GM18511 (cell line): ENCODE results near the gene ZSCAN16.

Experiments
- ATAC-seq: cut with Tn5 transposase; IDR thresholded peaks from one replicate; pipeline ENCODE4 v1.9.1; 2021; ENCODE audit warnings: mild to moderate bottlenecking, moderate library complexity; ENCODE audit not compliant: unreplicated experiment

Gene ZSCAN16

DNA sequence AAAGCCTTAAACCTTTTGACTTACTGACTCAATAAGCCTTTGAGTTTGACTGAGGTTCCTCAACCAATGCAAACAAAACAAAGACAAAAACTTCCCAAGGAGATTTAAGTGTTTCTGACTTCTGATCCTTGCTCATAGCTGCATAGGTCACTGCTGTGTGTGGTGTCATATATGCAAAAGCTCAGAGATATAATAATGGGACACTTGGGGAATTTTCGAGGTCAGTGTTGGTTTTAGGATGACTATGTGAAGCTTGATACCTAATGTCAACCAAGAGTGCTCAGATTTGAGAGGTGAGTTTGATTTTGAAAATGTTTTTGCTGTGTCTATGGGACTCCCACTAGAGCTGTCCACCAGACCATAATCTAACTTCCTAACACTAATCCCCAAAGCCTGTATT, 43.5 kb downstream of the ZSCAN16 start:
- no peak for ATAC-seq

DNA sequence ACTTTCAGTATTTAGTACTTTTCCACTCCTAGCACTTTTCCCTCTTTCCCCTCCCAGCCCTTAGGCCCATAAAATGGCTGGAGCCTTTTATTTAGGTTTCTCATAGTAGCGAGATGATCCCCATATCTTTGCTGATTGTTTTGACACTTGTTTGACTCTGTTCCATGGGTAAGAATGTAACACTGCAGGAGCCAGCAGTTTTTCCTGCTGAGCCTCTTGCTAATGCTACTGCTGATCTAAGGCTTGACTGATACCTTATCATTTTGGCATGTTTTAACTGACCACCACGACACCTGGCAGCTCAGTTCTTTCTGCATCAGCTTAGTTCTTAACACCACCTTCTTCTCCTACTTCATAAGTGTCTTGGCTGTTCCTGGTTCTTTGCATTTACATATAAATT, 46.9 kb downstream of the ZSCAN16 start:
- ATAC-seq = no peak

DNA sequence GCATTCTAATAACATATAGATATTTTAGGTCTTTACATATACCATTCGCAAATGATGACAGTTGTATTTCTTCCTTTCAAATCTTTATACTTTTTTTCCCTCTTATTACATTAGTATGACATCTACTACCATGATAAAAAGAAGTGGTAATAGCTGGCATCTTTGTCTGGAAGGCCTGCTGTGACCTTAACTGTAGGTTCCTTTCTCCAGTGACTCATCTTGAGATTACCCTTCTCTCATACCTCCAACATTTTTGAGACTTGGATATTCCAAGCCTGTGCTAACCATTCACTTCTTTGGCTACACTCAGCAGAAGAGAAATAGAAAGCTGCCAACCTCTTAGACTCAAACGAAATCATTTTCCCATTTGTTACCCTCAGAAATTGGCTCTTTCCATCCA, 47.6 kb downstream of the ZSCAN16 start:
- no peak for ATAC-seq

DNA sequence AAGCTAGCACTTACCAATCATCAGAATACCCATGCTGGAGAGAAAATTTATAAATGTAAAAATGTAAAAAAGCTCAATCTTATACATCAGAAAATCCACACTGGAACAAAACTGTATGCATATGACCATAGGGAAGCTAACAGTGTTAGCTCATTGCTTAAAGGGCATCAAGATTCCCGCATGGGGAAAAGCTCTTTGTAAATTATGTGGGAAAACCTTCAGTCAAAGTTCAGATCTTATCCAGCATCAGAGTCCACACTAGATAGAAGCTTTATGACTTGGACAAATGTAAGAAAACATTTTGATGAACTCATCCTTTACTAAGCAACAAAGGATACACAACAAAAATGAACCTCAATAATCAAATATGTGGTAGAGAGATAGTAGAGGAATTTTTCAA, 52.0 kb downstream of the ZSCAN16 start:
- no peak for ATAC-seq
